Spinal cord (tissue), 10 donors: ENCODE measurements around the gene TCF7L2. TPM values are rescaled to one million over a fixed set of nuclear protein-coding genes. Genes with fewer than 3 reads are reported as not detected.

Source experiments
- DNase-seq, 6 donors: peaks; one replicate each; pipeline versions ENCODE4 v3.0.0 to v3.0.0-alpha.2; 2013 to 2015; ENCODE audit warnings: low spot score in 6 of 6, low read depth in 4 of 6
- H3K27ac ChIP-seq: one replicate; pipeline ENCODE4 v1.5.1; 2013; ENCODE audit warnings: low read depth, low read length, control low read depth
- H3K27me3 ChIP-seq: one replicate; pipeline ENCODE4 v1.6.1; 2013; ENCODE audit warnings: low read length; ENCODE audit not compliant: control insufficient read depth, insufficient read depth
- H3K36me3 ChIP-seq: one replicate; pipeline ENCODE4 v1.6.1; 2013; ENCODE audit warnings: low read length; ENCODE audit not compliant: control insufficient read depth, insufficient read depth
- H3K4me1 ChIP-seq: one replicate; pipeline ENCODE4 v1.6.1; 2013; ENCODE audit warnings: low read length; ENCODE audit not compliant: control insufficient read depth, insufficient read depth
- H3K4me3 ChIP-seq: one replicate; pipeline ENCODE4 v1.5.1; 2013; ENCODE audit warnings: low read depth, low read length, control low read depth
- H3K9me3 ChIP-seq: one replicate; pipeline ENCODE4 v1.6.1; 2013; ENCODE audit warnings: low read length; ENCODE audit not compliant: control insufficient read depth, insufficient read depth
- WGBS: methylation state at CpG from one replicate; pipeline ENCODE4 v1.1.5; 2013; ENCODE audit warnings: missing lambda C conversion rate; ENCODE audit not compliant: insufficient coverage; 5-methylcytosine and 5-hydroxymethylcytosine counted together
- polyA plus RNA-seq, 2 donors: library from polyadenylated mRNA; unstranded; fragments of 120-200 nt; gene quantifications; one replicate each; pipeline ENCODE4 v1.2.1, GENCODE V29; 2013; ENCODE audit not compliant: insufficient read length in 2 of 2
- total RNA-seq, 2 donors: library from RNA; depleted of rRNA in 1 of 2; stranded (reverse); fragments of 120-200 nt in 1 of 2; fragments of >200 nt in 1 of 2; gene quantifications; one replicate each; pipeline versions ENCODE4 v1.2.3 to v1.2.4, GENCODE V29; 2013 to 2014
- donor health status: healthy.

Gene TCF7L2
- total and polyA plus RNA-seq, 4 donors, result 12.9 to 75.5 (median 36.6) TPM

DNA sequence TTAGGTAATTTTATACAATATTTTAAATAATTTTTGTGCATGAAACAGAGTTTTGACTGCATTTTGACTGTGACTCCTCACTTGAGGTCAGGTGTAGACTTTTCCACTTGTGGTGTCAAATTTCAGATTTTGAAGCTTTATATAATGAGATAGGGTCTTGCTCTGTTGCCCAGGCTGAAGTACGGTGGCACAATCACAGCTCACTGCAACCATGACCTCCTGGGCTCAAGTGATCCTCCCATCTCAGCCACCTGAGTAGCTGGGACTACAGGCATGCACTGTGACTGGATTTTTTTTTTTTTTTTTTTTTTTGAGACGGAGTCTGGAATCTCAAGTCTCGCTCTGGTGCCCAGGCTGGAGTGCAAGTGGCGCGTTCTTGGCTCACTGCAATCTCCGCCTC, 74.9 kb downstream of the TCF7L2 start:
- H3K27me3 ChIP-seq, result peaks cover 2% of the 10 kb centered on the region
- 97% methylated on average over 4 of the region's 6 CpGs for WGBS
- no peaks in the 10 kb centered on the region for H3K9me3 ChIP-seq
- H3K36me3 ChIP-seq, result no peaks in the 10 kb centered on the region
- H3K4me3 ChIP-seq, result no peak overlapping the region
- peaks cover 32% of the 10 kb centered on the region for H3K4me1 ChIP-seq
- H3K27ac ChIP-seq, result no peak overlapping the region
- no peak for DNase-seq

- no peak overlapping the region for H3K27ac ChIP-seq
- no peak overlapping the region for H3K4me3 ChIP-seq
- no peaks in the 10 kb centered on the region for H3K36me3 ChIP-seq
- H3K27me3 ChIP-seq, result no peaks in the 10 kb centered on the region
- peaks cover 27% of the 10 kb centered on the region for H3K4me1 ChIP-seq
- no peaks in the 10 kb centered on the region for H3K9me3 ChIP-seq
- DNase-seq, result no peak
- 98% methylated on average over 4 of the region's 6 CpGs for WGBS
These were observed 75.4 kb downstream of the TCF7L2 start for GRCh38 chr10:113025487-113025886.

DNA sequence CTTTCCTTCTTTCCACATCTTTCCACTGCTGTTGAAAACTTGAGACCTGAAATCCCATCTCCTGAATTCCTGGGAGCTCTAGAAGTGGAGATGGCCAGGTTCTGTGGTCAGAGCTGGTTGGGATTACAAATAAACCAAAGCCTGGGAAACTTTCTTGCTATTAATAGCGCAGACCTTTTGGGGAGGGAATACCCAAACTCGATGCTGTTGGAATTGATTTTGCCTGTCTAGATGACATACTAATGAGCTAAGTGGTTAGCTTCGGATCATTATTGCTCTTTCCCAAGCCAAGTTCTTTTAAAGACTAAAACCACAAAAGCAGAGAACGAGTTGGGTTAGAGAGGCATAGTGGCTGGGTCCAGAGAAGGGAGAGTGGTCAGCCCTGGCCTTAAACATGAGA, 76.6 kb downstream of the TCF7L2 start:
- Histone ChIP-seq H3K4me3 (no peak overlapping the region), H3K36me3 (no peaks in the 10 kb centered on the region), H3K9me3 (no peaks in the 10 kb centered on the region), H3K27ac (no peak overlapping the region), H3K4me1 (peaks cover 18% of the 10 kb centered on the region), H3K27me3 (no peaks in the 10 kb centered on the region)
- 50% methylated on average over 2 of the region's 4 CpGs for WGBS
- no peak for DNase-seq

DNA sequence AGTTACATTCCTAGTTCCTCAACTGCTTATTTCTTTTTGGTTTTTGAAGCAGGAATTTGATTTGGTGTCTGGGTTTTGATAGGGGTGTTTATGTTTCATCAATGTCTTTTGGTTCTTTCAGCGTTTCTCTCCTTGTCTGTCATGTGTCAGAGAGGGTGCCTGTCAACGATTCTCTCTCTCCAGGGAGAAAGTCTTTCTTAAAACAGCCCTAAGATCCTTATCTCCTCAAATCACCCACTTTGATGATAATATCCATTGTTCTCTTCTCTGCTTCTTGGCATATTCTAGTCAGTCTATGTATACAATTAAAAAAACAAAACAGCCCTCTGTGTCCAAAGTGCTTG, 77.2 kb downstream of the TCF7L2 start:
- no peak for DNase-seq
- no peak overlapping the region for H3K4me3 ChIP-seq
- H3K4me1 ChIP-seq, result peaks cover 13% of the 10 kb centered on the region
- WGBS, result no CpG with 5 or more reads among the region's 2 CpGs
- no peaks in the 10 kb centered on the region for H3K36me3 ChIP-seq
- H3K9me3 ChIP-seq, result no peaks in the 10 kb centered on the region
- no peak overlapping the region for H3K27ac ChIP-seq
- H3K27me3 ChIP-seq, result no peaks in the 10 kb centered on the region

- 25% methylated on average over 11 of the region's 15 CpGs for WGBS
- peaks cover 11% of the 10 kb centered on the region for H3K4me1 ChIP-seq
- H3K4me3 ChIP-seq, result no peak overlapping the region
- H3K27ac ChIP-seq, result peak overlapping the region; percentile 66
- H3K27me3 ChIP-seq, result no peaks in the 10 kb centered on the region
- no peaks in the 10 kb centered on the region for H3K9me3 ChIP-seq
- H3K36me3 ChIP-seq, result no peaks in the 10 kb centered on the region
- DNase-seq, result peak in 2 of 6 donors; percentile 64 to 72
These were observed 77.8 kb downstream of the TCF7L2 start for GRCh38 chr10:113027574-113028455.

DNA sequence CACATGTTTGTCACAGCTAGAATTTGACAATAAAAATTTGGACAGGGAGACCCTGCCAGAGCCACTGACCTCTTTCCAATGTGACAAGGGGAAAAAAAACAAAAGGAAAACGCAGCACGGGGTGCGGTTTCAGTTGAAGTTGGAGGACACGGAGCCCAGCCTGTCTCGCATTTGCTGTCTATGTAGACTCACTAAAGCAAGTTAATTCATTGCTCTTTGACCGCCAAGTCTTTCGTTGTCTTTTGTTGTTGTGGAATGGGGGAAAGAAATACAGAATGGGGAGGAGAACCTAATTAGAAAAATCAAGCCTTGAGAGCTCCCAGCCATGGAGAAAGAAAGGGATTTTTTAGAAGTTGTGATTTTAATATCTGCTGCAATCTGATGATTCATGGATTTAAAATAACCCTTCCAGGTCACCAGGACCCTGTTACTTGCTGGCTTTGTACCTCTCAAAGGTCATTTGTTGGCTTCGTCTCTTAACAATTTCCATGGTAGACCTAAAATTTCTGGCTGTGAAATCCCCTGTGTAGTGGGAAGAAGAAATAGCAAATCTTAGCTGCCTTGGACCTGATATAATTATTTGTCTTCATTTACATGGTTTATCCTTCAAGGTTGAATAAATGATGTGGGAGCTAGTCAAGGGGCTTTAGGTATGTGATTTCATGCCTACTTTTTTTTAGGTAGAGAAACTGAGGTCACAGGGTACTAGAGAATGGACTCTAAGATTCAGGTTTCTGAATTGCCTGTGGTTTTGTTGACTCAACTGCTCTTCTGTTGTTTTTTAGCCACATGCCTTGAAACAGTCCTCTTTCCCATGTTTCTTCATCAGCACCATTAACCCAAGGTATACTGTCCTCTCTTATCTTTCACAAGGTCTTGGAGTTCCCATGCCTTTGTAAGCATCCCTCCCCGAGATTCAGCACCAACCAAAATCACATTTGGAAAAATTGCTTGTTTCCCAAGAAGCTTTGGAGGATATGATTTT, 78.7 kb downstream of the TCF7L2 start:
- 22% methylated on average over 5 of the region's 9 CpGs for WGBS
- peak in 2 of 6 donors; percentile 46 to 74 for DNase-seq
- no peak overlapping the region for H3K4me3 ChIP-seq

GRCh38 chr10:113030453-113030852, 80.4 kb downstream of the TCF7L2 start:
- Histone ChIP-seq H3K4me3 (no peak overlapping the region), H3K27me3 (no peaks in the 10 kb centered on the region), H3K4me1 (peaks cover 11% of the 10 kb centered on the region), H3K36me3 (no peaks in the 10 kb centered on the region), H3K27ac (no peak overlapping the region), H3K9me3 (no peaks in the 10 kb centered on the region)
- no peak for DNase-seq
- WGBS, result 75% methylated on average over 1 of the region's 1 CpG

More for the DNA sequence above, 78.7 kb downstream of the TCF7L2 start:
- peak overlapping the region; percentile 66 for H3K27ac ChIP-seq
- no peaks in the 10 kb centered on the region for H3K27me3 ChIP-seq
- peaks cover 11% of the 10 kb centered on the region for H3K4me1 ChIP-seq
- no peaks in the 10 kb centered on the region for H3K36me3 ChIP-seq
- H3K9me3 ChIP-seq, result no peaks in the 10 kb centered on the region

GRCh38 chr10:113031147-113031546, 81.1 kb downstream of the TCF7L2 start:
- Histone ChIP-seq H3K36me3 (no peaks in the 10 kb centered on the region), H3K4me1 (peaks cover 11% of the 10 kb centered on the region), H3K27me3 (no peaks in the 10 kb centered on the region), H3K27ac (no peak overlapping the region), H3K4me3 (no peak overlapping the region), H3K9me3 (no peaks in the 10 kb centered on the region)
- WGBS, result no CpG with 5 or more reads among the region's 1 CpG
- DNase-seq, result no peak

GRCh38 chr10:113033991-113034390, 83.9 kb downstream of the TCF7L2 start:
- Histone ChIP-seq H3K9me3 (no peaks in the 10 kb centered on the region), H3K4me1 (no peaks in the 10 kb centered on the region), H3K4me3 (no peak overlapping the region), H3K27ac (no peak overlapping the region), H3K27me3 (no peaks in the 10 kb centered on the region), H3K36me3 (no peaks in the 10 kb centered on the region)
- WGBS, result 91% methylated on average over 4 of the region's 8 CpGs
- DNase-seq, result no peak
